ENCODE data around the gene EVC. TPM values are rescaled to one million over a fixed set of nuclear protein-coding genes. Genes with fewer than 3 reads are reported as not detected.
"Not testable (repeated sequence)": the region's sequence is repeated elsewhere in the genome, so short reads cannot be mapped to it uniquely, and the experiment has no call there.

EVC gene
- total RNA-seq, 1 donor from 2014 or later, result 8.7 TPM

GRCh38 chr4:5825321-5826041 is 114.5 kb downstream of the EVC start:
- intact Hi-C loops (cut with DNase I), result no loop called here
- no peak for DNase-seq (ENCODE audit: low spot score)

DNA sequence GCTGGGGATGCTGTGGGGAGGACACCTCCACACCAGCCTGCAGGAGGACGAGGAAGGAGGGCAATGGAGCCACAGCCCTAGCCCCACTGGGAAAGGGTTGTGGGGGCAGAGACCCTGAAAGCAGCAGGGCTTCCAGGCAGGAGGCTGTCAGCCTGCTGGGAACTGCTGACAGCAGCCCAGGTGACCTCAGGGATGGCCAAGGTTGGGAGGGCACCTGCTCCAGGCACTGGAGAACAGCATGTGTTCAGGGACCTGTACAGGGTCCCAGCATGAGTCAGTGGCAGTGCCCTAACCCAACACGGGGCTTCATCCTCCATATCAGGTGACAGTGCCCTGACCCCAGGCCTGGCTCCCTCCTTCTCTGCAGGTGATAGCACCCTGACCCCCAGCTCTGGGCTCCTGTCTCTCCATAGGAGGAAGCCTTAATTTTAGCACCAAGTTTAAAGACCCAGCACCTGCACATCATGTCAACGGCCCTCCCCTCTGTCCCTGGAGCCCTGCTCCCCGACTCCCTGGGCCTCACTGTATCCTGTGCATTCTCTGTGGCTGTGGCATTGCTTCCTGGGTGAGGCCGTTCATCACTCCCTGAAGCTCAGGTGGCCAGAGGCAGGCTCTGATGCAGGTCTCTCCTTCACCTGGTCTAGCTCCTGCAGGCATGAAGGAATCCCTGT is 115.6 kb downstream of the EVC start:
- intact Hi-C loops (cut with DNase I), result no loop called here
- DNase-seq (ENCODE audit: low spot score), result no peak

GRCh38 chr4:5827108-5828004 is 116.4 kb downstream of the EVC start:
- no peak for DNase-seq (ENCODE audit: low spot score)
- intact Hi-C loops (cut with DNase I), result no loop called here

DNA sequence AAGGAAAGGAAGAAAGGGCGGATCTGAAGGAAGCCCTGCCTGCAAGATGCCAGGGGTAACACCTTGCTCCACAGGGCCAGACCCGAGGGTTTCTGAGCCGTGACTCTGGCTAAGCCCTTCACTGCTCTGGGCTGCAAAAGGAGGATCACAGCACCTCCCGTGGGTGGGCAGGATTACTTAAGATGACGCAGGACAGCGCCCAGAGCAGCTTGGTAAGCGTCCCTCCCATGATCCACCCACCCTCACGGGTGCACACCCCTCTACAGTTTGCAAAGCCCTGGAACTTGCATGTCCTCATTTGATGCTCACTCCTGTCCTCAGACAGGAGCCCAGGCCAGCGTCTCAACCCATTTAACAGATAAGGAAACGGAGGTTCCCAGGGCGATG is 117.0 kb downstream of the EVC start:
- intact Hi-C loops (cut with DNase I), result no loop called here

GRCh38 chr4:5836943-5837342 is 125.9 kb downstream of the EVC start:
- no peak for DNase-seq (ENCODE audit: low spot score)
- intact Hi-C loops (cut with DNase I), result no loop called here

More for the DNA sequence above, 117.0 kb downstream of the EVC start:
- no peak for DNase-seq (ENCODE audit: low spot score)

- intact Hi-C loops (cut with DNase I); DNase-seq (ENCODE audit: low spot score): not testable (repeated sequence)
Observed at GRCh38 chr4:5837483-5837882, 126.5 kb downstream of the EVC start.

- intact Hi-C loops (cut with DNase I), result no loop called here
- DNase-seq (ENCODE audit: low spot score), result no peak
Observed at GRCh38 chr4:5839332-5839731, 128.3 kb downstream of the EVC start.

- intact Hi-C loops (cut with DNase I), result no loop called here
Observed at GRCh38 chr4:5839751-5840674, 129.0 kb downstream of the EVC start.

GRCh38 chr4:5842456-5842855 is 131.5 kb downstream of the EVC start:
- no peak for DNase-seq (ENCODE audit: low spot score)
- intact Hi-C loops (cut with DNase I), result no loop called here

More at GRCh38 chr4:5839751-5840674, 129.0 kb downstream of the EVC start:
- no peak for DNase-seq (ENCODE audit: low spot score)

DNA sequence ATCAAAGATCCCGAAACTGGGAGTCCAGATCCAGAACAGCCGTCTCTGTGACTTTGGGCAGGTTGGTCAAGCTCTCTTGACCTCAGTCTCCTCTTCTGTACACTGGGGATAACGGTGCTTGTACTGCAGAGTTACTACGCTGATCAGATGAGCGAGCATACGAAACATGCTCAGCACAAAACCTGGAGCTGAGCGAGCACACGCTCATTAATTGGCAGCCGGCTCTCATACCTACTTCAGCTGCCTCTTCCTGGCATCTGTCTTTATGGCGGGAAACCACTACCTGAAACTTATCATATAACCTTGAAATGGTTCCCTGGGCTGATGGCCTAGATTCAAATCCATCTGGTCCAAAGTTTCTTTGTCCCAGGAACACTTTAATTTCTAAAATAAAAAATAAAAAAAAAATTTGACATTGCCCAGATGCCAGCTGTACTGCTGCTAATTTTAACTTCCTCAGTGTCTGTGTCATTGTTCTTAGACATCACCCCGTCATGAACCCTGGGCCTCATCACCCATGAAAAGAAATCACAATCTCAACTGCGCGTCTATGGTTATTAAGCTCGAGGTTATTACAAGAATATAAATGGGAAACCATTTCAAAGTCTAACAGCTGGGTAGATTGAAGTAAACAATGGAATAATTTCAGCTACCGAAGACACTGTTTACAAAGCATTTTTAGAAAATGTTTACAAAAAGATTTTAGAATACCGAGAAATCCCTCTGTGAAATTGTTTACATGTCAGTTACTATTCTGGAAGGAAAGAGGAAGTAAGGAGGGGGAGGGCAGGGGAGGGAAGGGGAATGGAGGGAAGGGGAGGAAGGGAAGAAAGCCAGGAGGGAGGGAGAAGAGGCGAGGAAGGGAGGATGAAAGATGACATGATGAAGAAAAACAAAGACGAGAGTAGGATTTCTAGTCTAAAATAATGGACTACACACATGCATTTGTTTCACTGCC is 132.9 kb downstream of the EVC start:
- DNase-seq (ENCODE audit: low spot score), result no peak
- intact Hi-C loops (cut with DNase I), result no loop called here

DNA sequence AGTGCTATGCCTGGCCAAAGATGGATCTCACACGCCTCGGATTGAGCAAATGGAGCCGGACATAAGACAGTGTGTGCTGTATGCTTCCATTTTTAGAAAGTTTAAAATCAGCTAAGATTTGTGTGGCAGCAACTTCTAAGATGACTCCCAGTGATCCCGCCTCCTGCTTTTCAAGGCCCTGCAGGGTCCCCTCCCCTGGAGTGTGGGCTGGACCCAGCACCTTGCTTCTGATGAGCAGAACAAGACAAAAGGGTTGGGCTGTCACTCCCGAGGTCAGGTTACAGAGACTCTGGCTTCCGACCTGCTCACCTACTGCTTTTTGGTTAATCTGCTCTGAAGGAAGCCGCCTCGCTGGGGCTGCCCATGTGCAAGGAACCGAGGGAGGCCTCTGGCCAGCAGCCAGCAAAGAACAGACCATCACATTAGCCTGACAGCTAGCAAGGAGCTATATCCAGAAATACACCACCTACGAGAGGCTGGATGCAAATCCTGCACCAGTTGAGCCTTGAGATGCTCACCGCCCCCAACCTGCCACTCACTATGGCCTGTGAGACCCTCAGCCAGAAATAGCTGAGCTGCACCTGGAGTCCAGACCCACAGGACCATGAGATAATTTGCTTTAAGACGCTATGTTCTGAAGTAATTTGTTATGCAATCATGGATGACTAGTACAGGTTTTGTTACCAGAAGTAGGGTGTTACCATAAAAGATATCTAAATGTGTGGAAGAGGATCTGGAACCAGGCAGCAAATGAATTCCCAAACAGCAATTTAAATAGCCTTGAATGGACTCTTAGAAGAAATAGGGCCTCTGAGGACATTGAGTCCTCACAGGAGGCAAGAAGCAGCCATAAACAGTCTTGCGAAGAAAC is 134.3 kb downstream of the EVC start:
- intact Hi-C loops (cut with DNase I), result no loop called here
- no peak for DNase-seq (ENCODE audit: low spot score)

DNA sequence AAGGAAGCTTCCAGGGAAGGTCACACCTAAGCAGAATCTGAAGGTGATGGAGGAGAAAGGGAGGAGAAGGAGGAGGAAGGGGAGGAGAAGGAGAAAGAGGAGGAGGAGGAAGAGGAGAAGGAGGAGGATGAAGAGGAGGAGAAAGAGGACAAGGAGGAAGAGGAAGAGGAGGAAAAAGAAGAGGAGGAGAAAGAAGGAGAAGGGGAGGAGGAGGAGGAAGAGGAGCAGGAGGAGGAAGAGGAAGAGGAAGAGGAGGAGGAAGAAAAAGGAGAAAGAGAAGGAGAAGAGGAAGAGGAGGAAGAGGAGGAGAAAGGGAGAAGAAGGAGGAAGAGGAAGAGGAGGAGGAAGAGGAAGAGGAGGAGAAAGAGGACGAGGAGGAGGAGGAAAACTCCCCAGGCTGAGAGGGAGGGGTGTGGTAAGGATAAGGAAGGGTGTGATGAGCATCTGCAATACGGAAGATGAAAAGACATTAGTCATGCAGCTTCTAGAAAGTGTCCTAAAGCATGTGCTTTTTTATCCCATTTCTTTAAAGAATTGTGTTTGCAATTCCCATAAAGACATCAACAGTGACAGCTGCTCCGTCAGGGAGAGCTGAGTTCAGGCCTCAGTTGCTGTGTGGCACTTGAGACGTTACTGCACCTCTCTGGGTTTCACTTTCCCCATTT is 140.8 kb downstream of the EVC start:
- intact Hi-C loops (cut with DNase I), result no loop called here
- DNase-seq (ENCODE audit: low spot score), result no peak

DNA sequence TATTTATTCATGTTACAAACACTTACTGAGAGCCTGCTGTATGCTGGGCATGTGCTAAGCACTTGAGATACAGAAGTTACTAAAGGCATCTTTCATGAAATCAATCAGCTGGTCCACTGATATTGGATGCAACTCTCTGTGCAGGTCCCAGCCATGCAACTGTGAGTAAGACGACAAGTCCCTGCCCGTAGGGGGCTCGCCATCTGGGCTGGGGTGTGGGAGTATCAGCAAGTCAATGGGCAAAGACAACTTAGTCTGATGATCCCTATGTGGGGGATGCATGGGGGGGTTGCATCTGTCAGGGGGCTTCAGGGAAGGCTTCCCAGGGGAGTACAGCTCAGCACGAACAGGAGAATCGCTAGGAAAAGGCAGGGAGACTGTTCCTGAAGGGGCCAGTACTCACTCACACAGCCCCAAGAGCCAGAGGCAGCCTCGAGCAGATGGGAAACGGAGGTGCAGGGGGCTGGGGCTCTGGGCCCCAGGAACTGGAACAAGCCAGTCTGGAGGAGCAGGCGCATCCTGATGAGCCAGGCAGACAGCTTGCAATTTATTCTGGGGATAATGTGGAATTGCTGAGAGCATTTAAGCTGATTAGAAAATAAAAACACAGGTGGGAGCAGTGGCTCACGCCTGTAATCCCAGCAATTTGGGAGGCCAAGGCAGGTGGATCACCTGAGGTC is 141.7 kb downstream of the EVC start:
- DNase-seq (ENCODE audit: low spot score), result no peak
- intact Hi-C loops (cut with DNase I), result no loop called here

DNA sequence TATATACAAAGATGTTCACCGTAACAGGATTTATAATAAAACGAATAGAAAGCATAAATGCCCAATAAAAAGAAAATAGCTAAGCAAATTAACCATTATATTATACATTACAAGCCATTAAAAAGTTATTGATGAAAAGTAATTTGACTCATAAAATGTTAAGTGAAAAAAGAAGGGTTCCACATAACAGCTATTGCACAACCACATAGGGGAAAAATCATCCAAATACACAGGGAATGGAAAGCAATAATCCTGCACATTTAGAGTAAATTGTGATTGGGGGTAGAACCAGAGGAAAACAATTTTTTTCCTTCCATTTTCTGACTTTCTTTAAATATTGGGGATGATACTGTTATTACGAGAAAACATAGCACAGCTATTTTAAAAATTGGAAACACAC is 143.9 kb downstream of the EVC start:
- intact Hi-C loops (cut with DNase I), result no loop called here

GRCh38 chr4:5856362-5856761 is 145.4 kb downstream of the EVC start:
- DNase-seq (ENCODE audit: low spot score); intact Hi-C loops (cut with DNase I): not testable (repeated sequence)

More for the DNA sequence above, 143.9 kb downstream of the EVC start:
- no peak for DNase-seq (ENCODE audit: low spot score)

DNA sequence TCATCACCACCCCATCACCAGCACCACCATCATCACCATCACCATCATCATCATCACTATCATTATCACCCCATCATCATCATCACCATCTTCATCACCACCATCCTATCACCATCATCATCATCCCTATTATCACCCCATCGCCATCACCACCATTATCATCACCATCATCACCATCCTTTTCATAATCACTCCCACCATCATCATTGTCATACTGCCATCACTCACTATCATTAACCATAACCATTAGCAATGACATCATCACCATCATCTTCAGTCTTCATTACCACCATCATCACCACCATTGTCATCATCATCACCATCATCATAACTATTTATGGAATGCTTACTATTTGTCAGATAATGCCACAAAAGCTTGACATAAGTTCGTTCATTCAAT is 146.2 kb downstream of the EVC start:
- no peak for DNase-seq (ENCODE audit: low spot score)
- intact Hi-C loops (cut with DNase I), result no loop called here
